GM18858 (cell line): Measurements from ENCODE around the gene CIT.
"Not testable (repeated sequence)": the region's sequence is repeated elsewhere in the genome, so short reads cannot be mapped to it uniquely, and the experiment has no call there.

Experiments used
- ATAC-seq: cut with Tn5 transposase; IDR thresholded peaks from one replicate; pipeline ENCODE4 v1.9.1; 2021; ENCODE audit not compliant: unreplicated experiment

The CIT gene

GRCh38 chr12:119706427-119706826 is 170.7 kb downstream of the CIT start:
- ATAC-seq = not testable (repeated sequence)

GRCh38 chr12:119705182-119705581 is 171.9 kb downstream of the CIT start:
- no peak for ATAC-seq

GRCh38 chr12:119704065-119704747 is 172.9 kb downstream of the CIT start:
- ATAC-seq = no peak

- ATAC-seq = no peak
These were observed 177.0 kb downstream of the CIT start for GRCh38 chr12:119700078-119700477.

GRCh38 chr12:119699199-119699760 is 177.8 kb downstream of the CIT start:
- no peak for ATAC-seq

- ATAC-seq = no peak
These were observed 180.2 kb downstream of the CIT start for GRCh38 chr12:119696943-119697342.

- ATAC-seq = no peak
These were observed 182.1 kb downstream of the CIT start for GRCh38 chr12:119695034-119695433.

- no peak for ATAC-seq
These were observed 183.0 kb downstream of the CIT start for GRCh38 chr12:119694111-119694510.

GRCh38 chr12:119693511-119693910 is 183.6 kb downstream of the CIT start:
- ATAC-seq = no peak

GRCh38 chr12:119692997-119693396 is 184.1 kb downstream of the CIT start:
- ATAC-seq = no peak

GRCh38 chr12:119692410-119692809 is 184.7 kb downstream of the CIT start:
- ATAC-seq = no peak

- ATAC-seq = no peak
These were observed 185.8 kb downstream of the CIT start for GRCh38 chr12:119691202-119691810.

GRCh38 chr12:119689935-119690500 is 187.1 kb downstream of the CIT start:
- no peak for ATAC-seq

- ATAC-seq = no peak
These were observed 189.2 kb downstream of the CIT start for GRCh38 chr12:119687879-119688278.

GRCh38 chr12:119687406-119687805 is 189.7 kb downstream of the CIT start:
- no peak for ATAC-seq

GRCh38 chr12:119686776-119687175 is 190.3 kb downstream of the CIT start:
- no peak for ATAC-seq

- ATAC-seq = no peak
These were observed 190.8 kb downstream of the CIT start for GRCh38 chr12:119686355-119686754.

GRCh38 chr12:119685375-119685774 is 191.7 kb downstream of the CIT start:
- ATAC-seq = no peak

GRCh38 chr12:119684711-119685369 is 192.3 kb downstream of the CIT start:
- no peak for ATAC-seq

- no peak for ATAC-seq
These were observed 193.3 kb downstream of the CIT start for GRCh38 chr12:119683816-119684215.

- ATAC-seq = no peak
These were observed 193.7 kb downstream of the CIT start for GRCh38 chr12:119683413-119683812.
